Endothelial cell of hepatic sinusoid (primary cell): ENCODE measurements around the gene STX5.
"Not testable (repeated sequence)": the region's sequence is repeated elsewhere in the genome, so short reads cannot be mapped to it uniquely, and the experiment has no call there.

Experiments used
- in situ Hi-C: cut with HindIII; loops from 2 replicates; pipeline ENCODE4 v1.10.0; 2017; ENCODE audit warnings: low sequenced_read_pairs

Gene STX5, protein sequence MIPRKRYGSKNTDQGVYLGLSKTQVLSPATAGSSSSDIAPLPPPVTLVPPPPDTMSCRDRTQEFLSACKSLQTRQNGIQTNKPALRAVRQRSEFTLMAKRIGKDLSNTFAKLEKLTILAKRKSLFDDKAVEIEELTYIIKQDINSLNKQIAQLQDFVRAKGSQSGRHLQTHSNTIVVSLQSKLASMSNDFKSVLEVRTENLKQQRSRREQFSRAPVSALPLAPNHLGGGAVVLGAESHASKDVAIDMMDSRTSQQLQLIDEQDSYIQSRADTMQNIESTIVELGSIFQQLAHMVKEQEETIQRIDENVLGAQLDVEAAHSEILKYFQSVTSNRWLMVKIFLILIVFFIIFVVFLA

DNA sequence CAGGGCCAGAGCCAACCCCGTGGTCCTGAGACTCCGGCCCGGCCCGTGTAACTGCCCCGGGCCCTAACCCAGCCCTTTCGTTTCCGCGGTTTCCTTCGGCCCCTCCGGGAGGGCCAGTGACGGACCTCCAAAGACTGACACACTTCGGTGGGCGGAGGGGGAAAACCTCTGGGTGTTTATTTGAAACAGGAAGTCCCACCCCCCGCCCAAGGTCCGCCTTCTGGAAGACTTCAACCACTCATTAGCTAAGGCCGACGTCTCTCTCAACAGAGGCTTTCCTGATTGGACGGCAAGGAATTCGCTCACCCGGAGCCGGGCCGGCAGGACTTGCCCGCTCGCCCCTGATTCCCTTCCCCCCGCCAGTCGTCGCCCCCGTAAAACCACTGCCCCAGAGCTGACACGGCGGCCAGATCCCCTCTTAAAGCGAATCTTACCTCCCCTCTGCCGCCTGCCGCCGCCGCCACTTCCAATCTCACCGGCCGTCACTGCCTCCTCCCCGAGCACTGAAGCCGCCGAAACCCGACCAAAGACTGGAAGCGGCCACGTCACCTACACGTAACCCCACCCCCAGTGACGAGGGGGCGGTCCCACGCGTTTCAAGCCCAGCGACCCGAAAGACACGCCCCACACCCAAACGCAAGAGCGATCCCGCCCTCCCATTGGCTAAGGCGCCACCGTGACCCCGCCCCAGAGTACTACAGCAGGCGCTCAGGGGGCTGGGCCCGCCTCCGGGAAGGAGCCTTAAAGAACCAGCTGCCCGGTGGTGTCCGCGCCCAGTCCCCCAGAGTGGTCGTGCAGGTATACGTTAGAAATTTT lies at the start of gene STX5:
TSS of gene STX5 (minus strand) at position 532 of the 816 bp plus-strand sequence. CDS start 808 bp downstream, outside the sequence.
- in situ Hi-C loops = no loop called here

- in situ Hi-C loops = no loop called here
Observed at GRCh38 chr11:62880803-62881578, 49.1 kb upstream of the STX5 start, which contains the start of gene SLC3A2. Gene SLC3A2, plus strand, starts transcription at chr11:62880896. Its CDS starts 128 bp downstream, at chr11:62881024.

- in situ Hi-C loops = no loop called here
Observed at GRCh38 chr11:62880231-62880802, 48.5 kb upstream of the STX5 start.

- in situ Hi-C loops = no loop called here
Observed at GRCh38 chr11:62879235-62879978, 47.6 kb upstream of the STX5 start.

- in situ Hi-C loops = no loop called here
Observed at GRCh38 chr11:62876712-62877111, 44.9 kb upstream of the STX5 start.

DNA sequence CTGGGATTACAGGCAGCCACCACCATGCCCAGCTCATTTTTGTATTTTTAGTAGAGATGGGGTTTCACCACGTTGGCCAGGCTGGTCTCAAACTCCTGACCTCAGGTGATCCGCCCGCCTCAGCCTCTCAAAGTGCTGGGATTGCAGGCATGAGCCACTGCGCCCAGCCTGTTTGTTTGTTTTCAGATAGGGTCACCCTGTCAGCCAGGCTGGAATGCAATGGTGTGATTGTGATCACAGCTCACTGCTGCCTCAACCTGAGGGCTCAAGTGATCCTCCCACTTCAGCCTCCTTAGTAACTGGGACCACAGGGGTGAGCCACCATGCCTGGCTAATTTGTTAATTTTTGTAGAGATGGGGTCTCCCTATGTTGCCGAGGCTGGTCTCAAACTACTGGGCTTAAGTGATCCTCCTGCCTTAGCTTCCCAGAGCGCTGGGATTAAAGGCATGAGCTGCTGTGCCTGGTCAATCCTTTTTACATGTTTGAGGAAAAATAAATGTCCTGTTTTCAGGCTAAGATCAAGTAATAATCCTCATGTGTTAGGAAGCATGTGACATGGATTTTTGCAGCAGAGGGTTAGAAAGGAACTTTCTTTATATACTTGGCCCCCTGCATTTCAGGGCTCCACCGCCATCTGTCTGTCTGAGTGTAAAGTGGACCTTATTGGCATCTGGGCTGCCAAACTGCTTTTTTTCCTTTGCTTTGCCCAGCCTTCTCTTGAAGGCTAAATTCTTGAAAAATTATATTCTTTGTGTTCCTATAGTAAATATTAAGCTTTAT lies 44.0 kb upstream of the STX5 start:
- in situ Hi-C loops = no loop called here

GRCh38 chr11:62874851-62875250 lies 43.0 kb upstream of the STX5 start:
- in situ Hi-C loops = no loop called here

DNA sequence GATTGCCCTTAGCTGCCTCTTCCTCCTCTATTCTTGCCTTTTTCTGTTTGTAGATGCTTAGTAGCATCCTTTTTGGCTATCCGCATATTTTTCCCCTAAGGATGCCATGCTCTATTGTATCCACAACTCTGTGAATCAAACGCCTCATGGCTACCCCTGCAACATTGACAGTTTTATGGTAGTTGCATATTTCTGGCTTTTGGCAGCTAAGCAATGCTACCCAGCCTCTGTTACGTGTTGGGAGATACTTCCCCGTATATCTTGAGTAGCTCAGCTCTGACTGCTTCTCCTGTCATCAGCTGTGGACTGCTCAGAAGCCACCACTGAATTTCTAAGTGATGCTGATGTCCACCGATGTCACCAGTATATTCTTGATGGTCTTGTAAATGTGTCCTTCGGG lies 33.8 kb upstream of the STX5 start:
- in situ Hi-C loops = no loop called here

- in situ Hi-C loops = no loop called here
Observed at GRCh38 chr11:62863687-62864335, 32.0 kb upstream of the STX5 start.

DNA sequence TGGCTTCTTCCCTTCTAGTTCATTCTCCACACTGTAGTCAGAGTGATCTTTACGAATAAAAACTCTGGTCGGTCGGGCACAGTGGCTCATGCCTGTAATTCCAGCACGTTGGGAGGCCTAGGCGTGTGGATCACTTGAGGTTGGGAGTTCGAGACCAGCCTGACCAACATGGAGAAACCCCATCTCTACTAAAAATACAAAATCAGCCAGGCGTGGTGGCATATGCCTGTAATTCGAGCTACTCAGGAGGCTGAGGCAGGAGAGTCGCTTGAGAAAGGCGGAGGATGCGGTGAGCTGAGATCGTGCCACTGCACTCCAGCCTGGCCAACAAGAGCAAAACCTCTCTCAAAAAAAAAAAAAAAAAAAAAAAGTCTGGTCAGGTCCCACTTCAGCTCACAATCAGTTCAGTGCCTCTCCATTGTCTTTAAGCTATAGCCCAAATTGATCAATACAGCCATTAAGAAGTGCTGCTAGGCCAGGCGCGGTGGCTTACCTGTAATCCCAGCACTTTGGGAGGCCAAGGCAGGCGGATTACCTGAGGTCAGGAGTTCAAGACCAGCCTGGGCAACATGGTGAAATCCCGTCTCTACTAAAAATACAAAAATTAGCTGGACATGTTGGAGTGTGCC lies 29.8 kb upstream of the STX5 start:
- in situ Hi-C loops = not testable (repeated sequence)

DNA sequence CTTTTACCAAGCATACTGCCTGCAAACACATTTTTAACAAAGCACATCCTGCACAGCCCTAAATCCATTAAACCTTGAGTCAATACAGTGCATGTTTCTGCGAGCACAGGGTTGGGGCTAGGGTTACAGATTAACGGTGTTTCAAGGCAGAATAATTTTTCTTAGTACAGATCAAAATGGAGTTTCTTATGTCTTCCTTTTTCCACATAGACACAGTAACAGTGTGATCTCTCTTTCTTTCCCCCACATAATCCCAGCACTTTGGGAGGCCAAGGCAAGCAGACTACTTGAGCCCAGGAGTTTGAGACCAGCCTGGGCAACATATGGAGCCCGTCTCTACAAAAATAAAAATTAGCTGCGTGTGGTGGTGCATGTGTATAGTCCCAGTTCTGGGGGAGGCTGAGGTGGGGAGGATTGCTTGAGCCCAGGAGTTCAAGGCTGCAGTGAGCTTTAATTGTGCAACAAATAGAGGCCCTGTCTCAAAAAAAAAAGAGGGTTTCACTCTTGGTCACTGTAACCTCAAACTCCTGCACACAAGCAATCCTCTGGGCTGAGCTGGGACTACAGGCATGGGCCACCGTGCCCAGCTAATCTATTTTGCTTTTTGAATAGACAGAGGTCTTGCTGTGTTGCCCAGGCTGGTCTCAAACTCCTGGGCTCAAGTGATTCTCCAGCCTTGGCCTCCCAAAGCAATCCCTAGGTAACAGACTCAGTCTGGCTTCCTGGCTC lies 29.1 kb upstream of the STX5 start:
- in situ Hi-C loops = no loop called here

- in situ Hi-C loops = not testable (repeated sequence)
Observed at GRCh38 chr11:62859281-62859703, 27.4 kb upstream of the STX5 start.

- in situ Hi-C loops = no loop called here
Observed at GRCh38 chr11:62858201-62858600, 26.4 kb upstream of the STX5 start.

- in situ Hi-C loops = no loop called here
Observed at GRCh38 chr11:62857541-62857982, 25.7 kb upstream of the STX5 start.

GRCh38 chr11:62856333-62856895 lies 24.6 kb upstream of the STX5 start:
- in situ Hi-C loops = no loop called here

DNA sequence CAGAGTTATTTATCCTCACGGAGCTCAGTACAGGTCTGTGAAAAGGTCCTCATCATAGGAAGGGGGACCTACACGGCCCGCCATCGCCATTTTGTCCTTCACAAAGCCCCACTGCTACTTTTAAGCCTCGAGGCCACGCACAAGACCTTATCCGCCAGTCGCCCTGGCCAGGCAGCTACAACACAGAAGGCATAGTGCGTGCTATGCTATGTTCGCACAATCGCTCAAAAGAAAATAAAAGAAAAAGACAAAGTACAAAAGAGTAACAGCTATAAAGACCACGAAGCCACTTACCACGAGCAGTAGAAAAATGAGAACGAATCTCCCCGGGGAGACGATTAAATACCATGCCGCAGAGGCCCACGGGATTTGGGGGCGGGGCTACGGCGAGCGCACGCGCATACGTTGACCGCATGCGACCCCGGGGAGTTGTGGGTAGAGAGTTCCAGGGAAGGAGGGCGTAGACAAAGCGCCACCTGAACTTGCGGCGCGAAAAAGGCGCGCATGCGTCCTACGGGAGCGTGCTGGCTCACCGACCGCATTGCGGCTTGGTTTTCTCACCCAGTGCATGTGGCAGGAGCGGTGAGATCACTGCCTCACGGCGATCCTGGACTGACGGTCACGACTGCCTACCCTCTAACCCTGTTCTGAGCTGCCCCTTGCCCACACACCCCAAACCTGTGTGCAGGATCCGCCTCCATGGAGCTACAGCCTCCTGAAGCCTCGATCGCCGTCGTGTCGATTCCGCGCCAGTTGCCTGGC lies 23.9 kb upstream of the STX5 start:
- in situ Hi-C loops = no loop called here
